Panc1 (cell line): ENCODE results near the gene CCDC157. TPM values are rescaled to one million over a fixed set of nuclear protein-coding genes. Genes with fewer than 3 reads are reported as not detected.
A peak's percentile ranks its signal among the peaks of the same experiment; 100 is the strongest.

ENCODE experiments used
- ATAC-seq: fragments of 200-7000 bp; cut with Tn5 transposase; 2 replicates; pipeline ENCODE4 v1.9.1; 2020; ENCODE audit warnings: mild to moderate bottlenecking, moderate library complexity
- BruUV-seq: library from RNA; stranded (reverse); fragments of 400-500 nt; replicated peaks from 2 replicates; lab custom pipeline; 2021; lab: Mats Ljungman, UMichigan
- CTCF ChIA-PET: fragments of 300-600 bp; sonication (Branson Sonifier 250); formaldehyde crosslinking; loops from one replicate; lab custom pipeline; 2022; ENCODE audit warnings: antibody characterized with exemption; lab: Charles Lee
- POLR2A ChIA-PET: fragments of 300-600 bp; sonication (Branson Sonifier 250); formaldehyde crosslinking; loops from one replicate; lab custom pipeline; 2022; ENCODE audit warnings: antibody characterized with exemption; lab: Charles Lee
- DNase-seq: peaks from one replicate; pipeline ENCODE4 v3.0.0-alpha.2; 2010; ENCODE audit warnings: low read depth, low spot score
- H3K27ac ChIP-seq: 2 replicates; pipeline ENCODE4 v1.5.1; 2011; ENCODE audit warnings: mild to moderate bottlenecking, low read length, inconsistent platforms
- H3K27me3 ChIP-seq: fragments of 200-500 bp; sonication (Bioruptor generic); 2 replicates; pipeline ENCODE4 v1.6.0; 2014; ENCODE audit warnings: low read length, inconsistent platforms; ENCODE audit not compliant: control insufficient read depth, insufficient read depth
- H3K36me3 ChIP-seq: fragments of 200-500 bp; sonication (Bioruptor generic); 2 replicates; pipeline ENCODE4 v1.5.1; 2014; ENCODE audit warnings: inconsistent platforms, mild to moderate bottlenecking, low read length, moderate library complexity; ENCODE audit not compliant: control insufficient read depth, insufficient read depth
- H3K4me1 ChIP-seq: 2 replicates; pipeline ENCODE4 v1.5.1; 2011; ENCODE audit warnings: inconsistent platforms, mild to moderate bottlenecking, low read length, moderate library complexity; ENCODE audit not compliant: control insufficient read depth, insufficient read depth
- H3K4me3 ChIP-seq, 2 experiments: 2 replicates each; pipeline ENCODE4 v1.5.1; 2011 to 2012; ENCODE audit warnings: low read depth in 2 of 2, low read length in 2 of 2, mild to moderate bottlenecking in 2 of 2, inconsistent platforms in 1 of 2, moderate library complexity in 1 of 2
- H3K9me3 ChIP-seq: fragments of 200-500 bp; sonication (Bioruptor generic); 2 replicates; pipeline ENCODE4 v1.5.1; 2014; ENCODE audit warnings: low read depth, mild to moderate bottlenecking, inconsistent platforms, low read length, moderate library complexity; ENCODE audit not compliant: control insufficient read depth, insufficient read depth
- POLR2AphosphoS5 ChIP-seq: IDR thresholded peaks from 2 replicates; pipeline ENCODE4 v1.6.1; 2012; ENCODE audit warnings: mild to moderate bottlenecking, low read depth, low read length, moderate library complexity
- SIN3A ChIP-seq: IDR thresholded peaks from 2 replicates; pipeline ENCODE4 v1.6.1; 2012; ENCODE audit warnings: low read depth, mild to moderate bottlenecking, low read length, moderate library complexity, borderline replicate concordance; ENCODE audit not compliant: insufficient read depth
- TCF7L2 ChIP-seq: IDR thresholded peaks from 2 replicates; pipeline ENCODE4 v1.6.1; 2011; ENCODE audit warnings: mild to moderate bottlenecking, low read depth, low read length, inconsistent platforms
- in situ Hi-C: cut with HindIII; loops from 2 replicates; pipeline ENCODE4 v1.10.0; 2016; ENCODE audit warnings: low sequenced_read_pairs, low pct_unique_long_range_greater_than_20kb
- intact Hi-C: fragments of 100-400 bp; cut with micrococcal nuclease; formaldehyde crosslinking; loops from one replicate; pipeline ENCODE4 v1.10.0; 2022; ENCODE audit not compliant: unreplicated experiment
- total RNA-seq: library from RNA; stranded (reverse); gene quantifications from one replicate; pipeline ENCODE4 v1.2.1, GENCODE V29; 2021; ENCODE audit not compliant: unreplicated experiment
- TF ChIP-seq, protein P1 (sequence below): fragments of 450-650 bp; IDR thresholded peaks from 2 replicates; pipeline ENCODE4 v1.5.1; 2017; ENCODE audit warnings: mild to moderate bottlenecking
- TF ChIP-seq, protein P2 (sequence below), 2 experiments: IDR thresholded peaks; 2 replicates each; pipeline ENCODE4 v1.6.1; 2011 to 2012; ENCODE audit warnings: low read depth in 2 of 2, control low read depth in 1 of 2, low read length in 1 of 2, mild to moderate bottlenecking in 1 of 2, moderate library complexity in 1 of 2; ENCODE audit not compliant: insufficient read depth in 1 of 2

Gene CCDC157
- total RNA-seq, 1 experiment from 2014 or later: 2.1 TPM

DNA sequence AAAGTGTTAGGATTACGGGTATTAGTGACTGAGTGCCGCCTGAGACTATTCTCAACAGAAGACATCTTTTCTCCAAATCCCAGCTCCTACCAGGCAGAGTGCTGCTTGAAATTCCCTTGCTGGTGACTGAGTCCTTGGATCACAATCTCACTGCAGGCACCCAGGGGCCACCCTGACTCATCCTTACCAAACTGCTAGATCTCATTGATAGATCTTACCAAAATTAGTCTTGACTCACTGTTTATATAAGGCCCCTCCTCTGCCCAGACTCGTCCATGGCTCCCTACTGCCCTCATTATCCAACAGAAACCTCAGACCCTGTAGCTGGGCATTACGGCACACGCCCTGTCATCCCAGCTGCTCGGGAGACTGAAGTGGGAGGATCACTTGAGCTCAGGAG is 44.8 kb upstream of the CCDC157 start:
- Histone ChIP-seq H3K36me3 (no peaks in the 10 kb centered on the region), H3K27ac (peak overlapping the region; percentile 18; the same call in 1 of the 2 replicates), H3K9me3 (no peaks in the 10 kb centered on the region), H3K27me3 (no peaks in the 10 kb centered on the region), H3K4me3 (no peak overlapping the region), H3K4me1 (peaks cover 43% of the 10 kb centered on the region)
- peak; percentile 76 for ATAC-seq
- intact Hi-C loops: no loop called here
- POLR2A ChIA-PET: no interaction called here
- DNase-seq: no peak
- CTCF ChIA-PET: no interaction called here
- BruUV-seq: no TSS peak
- in situ Hi-C loops: no loop called here
- TF ChIP-seq, protein P1, sequence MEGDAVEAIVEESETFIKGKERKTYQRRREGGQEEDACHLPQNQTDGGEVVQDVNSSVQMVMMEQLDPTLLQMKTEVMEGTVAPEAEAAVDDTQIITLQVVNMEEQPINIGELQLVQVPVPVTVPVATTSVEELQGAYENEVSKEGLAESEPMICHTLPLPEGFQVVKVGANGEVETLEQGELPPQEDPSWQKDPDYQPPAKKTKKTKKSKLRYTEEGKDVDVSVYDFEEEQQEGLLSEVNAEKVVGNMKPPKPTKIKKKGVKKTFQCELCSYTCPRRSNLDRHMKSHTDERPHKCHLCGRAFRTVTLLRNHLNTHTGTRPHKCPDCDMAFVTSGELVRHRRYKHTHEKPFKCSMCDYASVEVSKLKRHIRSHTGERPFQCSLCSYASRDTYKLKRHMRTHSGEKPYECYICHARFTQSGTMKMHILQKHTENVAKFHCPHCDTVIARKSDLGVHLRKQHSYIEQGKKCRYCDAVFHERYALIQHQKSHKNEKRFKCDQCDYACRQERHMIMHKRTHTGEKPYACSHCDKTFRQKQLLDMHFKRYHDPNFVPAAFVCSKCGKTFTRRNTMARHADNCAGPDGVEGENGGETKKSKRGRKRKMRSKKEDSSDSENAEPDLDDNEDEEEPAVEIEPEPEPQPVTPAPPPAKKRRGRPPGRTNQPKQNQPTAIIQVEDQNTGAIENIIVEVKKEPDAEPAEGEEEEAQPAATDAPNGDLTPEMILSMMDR: no peak
- TF ChIP-seq TCF7L2 (no peak), POLR2AphosphoS5 (no peak), SIN3A (no peak)
- TF ChIP-seq, protein P2, sequence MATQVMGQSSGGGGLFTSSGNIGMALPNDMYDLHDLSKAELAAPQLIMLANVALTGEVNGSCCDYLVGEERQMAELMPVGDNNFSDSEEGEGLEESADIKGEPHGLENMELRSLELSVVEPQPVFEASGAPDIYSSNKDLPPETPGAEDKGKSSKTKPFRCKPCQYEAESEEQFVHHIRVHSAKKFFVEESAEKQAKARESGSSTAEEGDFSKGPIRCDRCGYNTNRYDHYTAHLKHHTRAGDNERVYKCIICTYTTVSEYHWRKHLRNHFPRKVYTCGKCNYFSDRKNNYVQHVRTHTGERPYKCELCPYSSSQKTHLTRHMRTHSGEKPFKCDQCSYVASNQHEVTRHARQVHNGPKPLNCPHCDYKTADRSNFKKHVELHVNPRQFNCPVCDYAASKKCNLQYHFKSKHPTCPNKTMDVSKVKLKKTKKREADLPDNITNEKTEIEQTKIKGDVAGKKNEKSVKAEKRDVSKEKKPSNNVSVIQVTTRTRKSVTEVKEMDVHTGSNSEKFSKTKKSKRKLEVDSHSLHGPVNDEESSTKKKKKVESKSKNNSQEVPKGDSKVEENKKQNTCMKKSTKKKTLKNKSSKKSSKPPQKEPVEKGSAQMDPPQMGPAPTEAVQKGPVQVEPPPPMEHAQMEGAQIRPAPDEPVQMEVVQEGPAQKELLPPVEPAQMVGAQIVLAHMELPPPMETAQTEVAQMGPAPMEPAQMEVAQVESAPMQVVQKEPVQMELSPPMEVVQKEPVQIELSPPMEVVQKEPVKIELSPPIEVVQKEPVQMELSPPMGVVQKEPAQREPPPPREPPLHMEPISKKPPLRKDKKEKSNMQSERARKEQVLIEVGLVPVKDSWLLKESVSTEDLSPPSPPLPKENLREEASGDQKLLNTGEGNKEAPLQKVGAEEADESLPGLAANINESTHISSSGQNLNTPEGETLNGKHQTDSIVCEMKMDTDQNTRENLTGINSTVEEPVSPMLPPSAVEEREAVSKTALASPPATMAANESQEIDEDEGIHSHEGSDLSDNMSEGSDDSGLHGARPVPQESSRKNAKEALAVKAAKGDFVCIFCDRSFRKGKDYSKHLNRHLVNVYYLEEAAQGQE (IDR thresholded peaks at IDR 0.05; ENCODE audit: insufficient read depth in 1 of 2, low read depth in 2 of 2, low read length in 1 of 2): no peak

DNA sequence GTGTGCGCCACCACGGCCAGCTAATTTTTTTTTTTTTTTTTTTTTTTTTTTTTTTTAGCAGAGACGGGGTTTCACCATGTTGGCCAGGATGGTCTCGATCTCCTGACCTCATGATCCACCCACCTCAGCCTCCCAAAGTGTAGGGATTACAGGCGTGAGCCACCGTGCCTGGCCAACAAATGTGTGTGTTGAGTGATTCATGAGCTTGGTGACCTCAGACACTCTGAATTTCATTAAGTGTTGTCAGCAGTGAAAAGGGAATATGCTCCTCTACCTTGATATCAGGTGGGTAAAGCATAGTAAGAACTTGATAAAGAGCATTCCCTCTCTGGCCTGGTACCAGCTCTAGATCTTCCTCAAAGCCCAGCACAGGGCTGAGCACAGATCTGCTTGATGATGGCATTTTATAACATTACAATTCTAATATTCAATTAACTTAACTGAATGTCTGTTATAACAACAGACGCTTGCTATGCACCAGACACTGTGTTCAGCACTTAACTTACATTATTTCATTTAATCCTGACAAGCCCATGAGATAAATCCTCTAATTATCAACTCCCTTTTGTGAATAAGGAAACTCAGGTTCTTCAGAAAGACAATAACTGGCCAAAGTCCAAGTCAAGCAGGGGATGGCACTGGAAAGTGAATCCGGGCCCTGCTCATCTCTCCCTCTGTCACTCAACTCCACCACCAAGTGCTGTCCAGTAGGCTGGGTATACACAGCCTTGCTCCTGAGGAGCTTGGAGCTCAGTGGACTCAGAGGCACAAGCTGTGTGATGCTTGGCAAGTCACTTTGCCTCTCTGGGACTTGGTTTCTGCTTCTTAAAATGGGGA is 43.1 kb upstream of the CCDC157 start:
- H3K4me1 ChIP-seq: peaks cover 40% of the 10 kb centered on the region
- ChIA-PET POLR2A (no interaction called here), CTCF (interaction anchor here (0.6 to 0.7 kb wide), 3 partner anchors 33 to 68 kb away, joined by 4 to 5 read pairs (median 5); no protein-coding TSS in a partner anchor)
- in situ Hi-C loops (no loop called here), intact Hi-C loops (no loop called here)
- no TSS peak for BruUV-seq
- H3K36me3 ChIP-seq: no peaks in the 10 kb centered on the region
- no peaks in the 10 kb centered on the region for H3K9me3 ChIP-seq
- ATAC-seq (no peak), DNase-seq (no peak)
- no peaks in the 10 kb centered on the region for H3K27me3 ChIP-seq
- no peak overlapping the region for H3K4me3 ChIP-seq
- peak overlapping the region; percentile 39; the same call in 1 of the 2 replicates for H3K27ac ChIP-seq
- TF ChIP-seq, protein P2 (IDR thresholded peaks at IDR 0.05; ENCODE audit: insufficient read depth in 1 of 2, low read depth in 2 of 2, low read length in 1 of 2): no peak
- no peak for TF ChIP-seq POLR2AphosphoS5
- TF ChIP-seq, protein P1: no peak
- no peak for TF ChIP-seq TCF7L2
- TF ChIP-seq SIN3A: no peak
